ENCODE data around the gene DLG1.

DNA sequence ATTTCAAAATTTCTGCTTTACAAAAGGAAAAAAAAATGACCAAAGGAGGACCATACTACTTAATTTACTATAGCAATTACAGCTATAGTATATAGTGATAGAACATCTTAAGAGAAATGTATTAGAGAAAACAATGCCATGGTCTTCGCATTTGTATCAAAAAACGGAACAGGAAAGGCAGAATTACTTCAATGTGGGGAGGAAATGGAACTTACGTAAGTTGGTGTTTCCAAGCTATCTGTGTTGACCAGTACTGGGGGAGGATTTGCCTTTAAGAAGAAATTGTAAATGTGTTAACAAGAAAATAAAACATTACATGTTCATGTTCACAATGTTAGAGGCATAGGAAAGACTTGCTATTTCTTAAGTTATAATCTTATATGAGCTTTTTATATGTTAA is 148.9 kb downstream of the DLG1 start:
- TF ChIP-seq POLR2A (IDR thresholded peaks at IDR 0.05) (no peak), EP300 (IDR thresholded peaks at IDR 0.05; ENCODE audit: low read depth) (no peak)
- TF ChIP-seq, protein P1, sequence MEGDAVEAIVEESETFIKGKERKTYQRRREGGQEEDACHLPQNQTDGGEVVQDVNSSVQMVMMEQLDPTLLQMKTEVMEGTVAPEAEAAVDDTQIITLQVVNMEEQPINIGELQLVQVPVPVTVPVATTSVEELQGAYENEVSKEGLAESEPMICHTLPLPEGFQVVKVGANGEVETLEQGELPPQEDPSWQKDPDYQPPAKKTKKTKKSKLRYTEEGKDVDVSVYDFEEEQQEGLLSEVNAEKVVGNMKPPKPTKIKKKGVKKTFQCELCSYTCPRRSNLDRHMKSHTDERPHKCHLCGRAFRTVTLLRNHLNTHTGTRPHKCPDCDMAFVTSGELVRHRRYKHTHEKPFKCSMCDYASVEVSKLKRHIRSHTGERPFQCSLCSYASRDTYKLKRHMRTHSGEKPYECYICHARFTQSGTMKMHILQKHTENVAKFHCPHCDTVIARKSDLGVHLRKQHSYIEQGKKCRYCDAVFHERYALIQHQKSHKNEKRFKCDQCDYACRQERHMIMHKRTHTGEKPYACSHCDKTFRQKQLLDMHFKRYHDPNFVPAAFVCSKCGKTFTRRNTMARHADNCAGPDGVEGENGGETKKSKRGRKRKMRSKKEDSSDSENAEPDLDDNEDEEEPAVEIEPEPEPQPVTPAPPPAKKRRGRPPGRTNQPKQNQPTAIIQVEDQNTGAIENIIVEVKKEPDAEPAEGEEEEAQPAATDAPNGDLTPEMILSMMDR (IDR thresholded peaks at IDR 0.05): no peak

Measured in transverse colon (tissue), 3 donors.